ENCODE results near the gene SLCO1B3. TPM values are rescaled to one million over a fixed set of nuclear protein-coding genes. Genes with fewer than 3 reads are reported as not detected.

The SLCO1B3 gene
- total and polyA plus RNA-seq, 4 donors, result 33.1 to 274 (median 162) TPM

GRCh38 chr12:20800160-20800559 is 10.3 kb upstream of the SLCO1B3 start:
- H3K4me1 ChIP-seq (ENCODE audit: control insufficient read depth in 4 of 4, insufficient read depth in 4 of 4, low read length in 3 of 4), result peaks cover 0 to 9% (median 0%) of the 10 kb centered on the region in 4 donors
- H3K27me3 ChIP-seq (ENCODE audit: control insufficient read depth in 4 of 4, insufficient read depth in 4 of 4, low read length in 3 of 4), result no peaks in the 10 kb centered on the region
- no peak overlapping the region for H3K4me3 ChIP-seq (ENCODE audit: low read depth in 1 of 3, low read length in 3 of 3)
- H3K9me3 ChIP-seq (ENCODE audit: control insufficient read depth in 4 of 4, low read length in 3 of 4), result no peaks in the 10 kb centered on the region
- TF ChIP-seq MAX (IDR thresholded peaks at IDR 0.05) (no peak), HNF4G (IDR thresholded peaks at IDR 0.05) (no peak), JUND (IDR thresholded peaks at IDR 0.05) (no peak), CTCF (IDR thresholded peaks at IDR 0.05; ENCODE audit: low read depth, low read length, missing input control) (no peak), NR2F2 (IDR thresholded peaks at IDR 0.05) (no peak), RAD21 (IDR thresholded peaks at IDR 0.05) (no peak)
- H3K27ac ChIP-seq (ENCODE audit: low read depth in 1 of 2, low read length in 2 of 2), result peak overlapping the region in 1 of 2 donors; percentile 35
- no peaks in the 10 kb centered on the region for H3K36me3 ChIP-seq (ENCODE audit: control insufficient read depth in 4 of 4, insufficient read depth in 3 of 4, low read depth in 1 of 4, low read length in 3 of 4)
- WGBS, result 72% methylated on average over 1 of the region's 1 CpG
- no peak for DNase-seq (ENCODE audit: low spot score)
- H3K9ac ChIP-seq (ENCODE audit: low read depth in 1 of 2, low read length in 2 of 2), result no peak overlapping the region

- no peaks in the 10 kb centered on the region for H3K9me3 ChIP-seq (ENCODE audit: control insufficient read depth in 4 of 4, low read length in 3 of 4)
- no peak for DNase-seq (ENCODE audit: low spot score)
- H3K27me3 ChIP-seq (ENCODE audit: control insufficient read depth in 4 of 4, insufficient read depth in 4 of 4, low read length in 3 of 4), result no peaks in the 10 kb centered on the region
- TF ChIP-seq ZBTB33 (IDR thresholded peaks at IDR 0.05) (no peak), SP1 (IDR thresholded peaks at IDR 0.05) (no peak), GABPA (IDR thresholded peaks at IDR 0.05 in 1 of 2, conservative IDR thresholded peaks at IDR 0.05 in 1 of 2) (no peak), NR2F2 (IDR thresholded peaks at IDR 0.05) (no peak), HNF4A (conservative IDR thresholded peaks at IDR 0.05) (no peak), FOXA1 (IDR thresholded peaks at IDR 0.05) (no peak), REST (IDR thresholded peaks at IDR 0.05) (no peak), MAX (IDR thresholded peaks at IDR 0.05) (no peak), HNF4G (IDR thresholded peaks at IDR 0.05) (no peak), RXRA (IDR thresholded peaks at IDR 0.05) (no peak), FOXA2 (IDR thresholded peaks at IDR 0.05) (no peak)
- H3K27ac ChIP-seq (ENCODE audit: low read depth in 1 of 2, low read length in 2 of 2), result no peak overlapping the region
- H3K4me3 ChIP-seq (ENCODE audit: low read depth in 1 of 3, low read length in 3 of 3), result no peak overlapping the region
- no peaks in the 10 kb centered on the region for H3K36me3 ChIP-seq (ENCODE audit: control insufficient read depth in 4 of 4, insufficient read depth in 3 of 4, low read depth in 1 of 4, low read length in 3 of 4)
- H3K9ac ChIP-seq (ENCODE audit: low read depth in 1 of 2, low read length in 2 of 2), result no peak overlapping the region
- H3K4me1 ChIP-seq (ENCODE audit: control insufficient read depth in 4 of 4, insufficient read depth in 4 of 4, low read length in 3 of 4), result peaks cover 0 to 9% (median 0%) of the 10 kb centered on the region in 4 donors
Measured at GRCh38 chr12:20801035-20801434, 9.5 kb upstream of the SLCO1B3 start.
